NCI-H146 (cell line): Measurements from ENCODE around the gene CEL.
A peak's percentile ranks its signal among the peaks of the same experiment; 100 is the strongest.
"Not testable (repeated sequence)": the region's sequence is repeated elsewhere in the genome, so short reads cannot be mapped to it uniquely, and the experiment has no call there.

ENCODE experiments used
- DNase-seq: peaks from one replicate; lab custom pipeline; 2025; lab: John Stamatoyannopoulos, UW

The CEL gene

GRCh38 chr9:133061764-133062145, at the start of gene CEL:
Gene CEL, plus strand, starts transcription at chr9:133061981. Its CDS starts 22 bp downstream, at chr9:133062003.
- DNase-seq, result peak; percentile 73

GRCh38 chr9:133014696-133015095, 47.1 kb upstream of the CEL start:
- DNase-seq, result no peak

- DNase-seq, result peak; percentile 29
These were observed 38.5 kb upstream of the CEL start for GRCh38 chr9:133023117-133023890.

- DNase-seq, result no peak
These were observed 35.4 kb upstream of the CEL start for GRCh38 chr9:133026426-133026825.

- DNase-seq, result no peak
These were observed 34.6 kb upstream of the CEL start for GRCh38 chr9:133027134-133027533.

GRCh38 chr9:133028221-133028620, 33.6 kb upstream of the CEL start:
- DNase-seq, result no peak

GRCh38 chr9:133029994-133030316, 31.8 kb upstream of the CEL start:
- DNase-seq, result no peak

GRCh38 chr9:133030317-133031129, 31.3 kb upstream of the CEL start, which contains the start of gene GTF3C5:
Gene GTF3C5, plus strand, starts transcription at chr9:133030997. Its CDS starts 15 bp downstream, at chr9:133031012.
- peak; percentile 97 for DNase-seq

GRCh38 chr9:133031130-133031422, 30.7 kb upstream of the CEL start:
- no peak for DNase-seq

GRCh38 chr9:133031496-133031911, 30.3 kb upstream of the CEL start:
- DNase-seq, result no peak

GRCh38 chr9:133032171-133032570, 29.6 kb upstream of the CEL start:
- no peak for DNase-seq

- no peak for DNase-seq
These were observed 26.1 kb upstream of the CEL start for GRCh38 chr9:133035669-133036068.

GRCh38 chr9:133037775-133038515, 23.8 kb upstream of the CEL start:
- DNase-seq, result no peak

GRCh38 chr9:133040892-133041479, 20.8 kb upstream of the CEL start:
- not testable (repeated sequence) for DNase-seq

- DNase-seq, result no peak
These were observed 19.8 kb upstream of the CEL start for GRCh38 chr9:133041958-133042357.

GRCh38 chr9:133042676-133043075, 19.1 kb upstream of the CEL start:
- no peak for DNase-seq

GRCh38 chr9:133043449-133044035, 18.2 kb upstream of the CEL start:
- DNase-seq, result no peak

- no peak for DNase-seq
These were observed 17.7 kb upstream of the CEL start for GRCh38 chr9:133044125-133044524.

GRCh38 chr9:133044661-133045060, 17.1 kb upstream of the CEL start:
- DNase-seq, result no peak

GRCh38 chr9:133045132-133045531, 16.6 kb upstream of the CEL start:
- no peak for DNase-seq

GRCh38 chr9:133046196-133046899, 15.4 kb upstream of the CEL start:
- no peak for DNase-seq
